ENCODE results near the gene NPLOC4. TPM values are rescaled to one million over a fixed set of nuclear protein-coding genes. Genes with fewer than 3 reads are reported as not detected.

The NPLOC4 gene
- total RNA-seq (101 and 103 TPM in 2 replicates), polyA plus RNA-seq (70.2 and 80.6 TPM in 2 replicates), polyA minus RNA-seq (72.4 and 116 TPM in 2 replicates)
- 38.0 TPM for total RNA-seq (2013)

- peaks cover 22% of the 10 kb centered on the region for H4K20me1 ChIP-seq (ENCODE audit: control insufficient read depth, insufficient read depth, low read length, poor library complexity, severe bottlenecking)
- CTCF ChIA-PET: no interaction called here
- WGBS (ENCODE audit: insufficient coverage): under 1% methylated on average over 73 of the region's 77 CpGs
- peak; percentile 94 for ATAC-seq (ENCODE audit: low read depth)
- intact Hi-C loops (cut with micrococcal nuclease): loop anchor here (1.0 kb wide), 1 partner anchor 30 kb away; the partner anchor contains the start of genes CCDC137 and OXLD1
- peaks cover 47% of the 10 kb centered on the region for H3K79me2 ChIP-seq (ENCODE audit: control insufficient read depth, insufficient read depth, low read length)
- POLR2A ChIA-PET: no interaction called here
- H3K27ac ChIP-seq (ENCODE audit: low read length in 2 of 2): peak within 1 kb of the TSS in 1 of 2 donors; percentile 81
- H3K9me3 ChIP-seq (ENCODE audit: control extremely low read depth in 1 of 3, control insufficient read depth in 2 of 3, insufficient read depth in 1 of 3, low read length in 2 of 3): no peaks in the 10 kb centered on the region
- peak within 1 kb of the TSS; percentile 95 for H3K4me3 Mint-ChIP-seq
- H3K9ac ChIP-seq (ENCODE audit: low read length): peak within 1 kb of the TSS; percentile 89
- TF ChIP-seq CTCF (IDR thresholded peaks at IDR 0.05): no peak
- TF ChIP-seq EZH2 (IDR thresholded peaks at IDR 0.05; ENCODE audit: borderline replicate concordance, insufficient read depth, low read depth, low read length, poor library complexity, severe bottlenecking): no peak
- peak; percentile 91 for DNase-seq
- H3K4me1 ChIP-seq (ENCODE audit: control insufficient read depth in 2 of 2, insufficient read depth in 2 of 2, low read length in 2 of 2): peaks cover 11 to 25% of the 10 kb centered on the region in 2 donors
- peak within 1 kb of the TSS; percentile 87 for H3K4me2 ChIP-seq (replicated peaks; ENCODE audit: low read depth, low read length, poor library complexity, severe bottlenecking)
- H3K27ac Mint-ChIP-seq: peak within 1 kb of the TSS; percentile 89
- peaks cover 21% of the 10 kb centered on the region for H3K4me1 Mint-ChIP-seq
- peak within 1 kb of the TSS; percentile 85 for H2AFZ ChIP-seq (ENCODE audit: insufficient read depth, low read depth, low read length, poor library complexity, severe bottlenecking)
- H3K9me3 Mint-ChIP-seq (ENCODE audit: insufficient read depth): no peaks in the 10 kb centered on the region
- peak within 1 kb of the TSS; percentile 45 to 88 (median 77) for H3K4me3 ChIP-seq (ENCODE audit: control extremely low read depth in 1 of 5, extremely low read depth in 1 of 5, insufficient read depth in 1 of 5, low read depth in 2 of 5, low read length in 4 of 5)
- no peaks in the 10 kb centered on the region for H3K27me3 Mint-ChIP-seq
- no peaks in the 10 kb centered on the region for H3K36me3 ChIP-seq (replicated peaks in 1 of 2; ENCODE audit: control extremely low read depth in 1 of 2, control insufficient read depth in 1 of 2, extremely low read depth in 1 of 2, insufficient read depth in 2 of 2, low read length in 1 of 2)
- H3K27me3 ChIP-seq (replicated peaks in 1 of 4; ENCODE audit: control extremely low read depth in 1 of 4, control insufficient read depth in 3 of 4, insufficient read depth in 4 of 4, low read length in 3 of 4): no peaks in the 10 kb centered on the region
Observed at GRCh38 chr17:81636505-81637288, at the start of gene NPLOC4, which contains the start of gene TSPAN10. Gene NPLOC4, minus strand, starts transcription at chr17:81637112. Its CDS starts 182 bp downstream, at chr17:81636930. Gene TSPAN10, plus strand, starts transcription at chr17:81637196. Its CDS starts 5,217 bp downstream, at chr17:81642413.

GRCh38 chr17:81686614-81687013 lies 49.7 kb upstream of the NPLOC4 start:
- intact Hi-C loops (cut with micrococcal nuclease): no loop called here
- H2AFZ ChIP-seq (ENCODE audit: insufficient read depth, low read depth, low read length, poor library complexity, severe bottlenecking): no peak overlapping the region
- H3K9me3 ChIP-seq (ENCODE audit: control extremely low read depth in 1 of 3, control insufficient read depth in 2 of 3, insufficient read depth in 1 of 3, low read length in 2 of 3): no peaks in the 10 kb centered on the region
- no peak overlapping the region for H3K4me2 ChIP-seq (replicated peaks; ENCODE audit: low read depth, low read length, poor library complexity, severe bottlenecking)
- POLR2A ChIA-PET: no interaction called here
- no peaks in the 10 kb centered on the region for H3K27me3 Mint-ChIP-seq
- WGBS (ENCODE audit: insufficient coverage): 97% methylated on average over 20 of the region's 20 CpGs
- peaks cover 22 to 25% of the 10 kb centered on the region in 2 donors for H3K4me1 ChIP-seq (ENCODE audit: control insufficient read depth in 2 of 2, insufficient read depth in 2 of 2, low read length in 2 of 2)
- H3K4me1 Mint-ChIP-seq: peaks cover 33% of the 10 kb centered on the region
- CTCF ChIA-PET: no interaction called here
- no peak overlapping the region for H3K27ac Mint-ChIP-seq
- H3K79me2 ChIP-seq (ENCODE audit: control insufficient read depth, insufficient read depth, low read length): peaks cover 92% of the 10 kb centered on the region
- no peak overlapping the region for H3K4me3 ChIP-seq (ENCODE audit: control extremely low read depth in 1 of 5, extremely low read depth in 1 of 5, insufficient read depth in 1 of 5, low read depth in 2 of 5, low read length in 4 of 5)
- no peak overlapping the region for H3K9ac ChIP-seq (ENCODE audit: low read length)
- TF ChIP-seq EZH2 (IDR thresholded peaks at IDR 0.05; ENCODE audit: borderline replicate concordance, insufficient read depth, low read depth, low read length, poor library complexity, severe bottlenecking) (no peak), CTCF (IDR thresholded peaks at IDR 0.05) (no peak)
- H3K9me3 Mint-ChIP-seq (ENCODE audit: insufficient read depth): no peaks in the 10 kb centered on the region
- H3K4me3 Mint-ChIP-seq: no peak overlapping the region
- H3K27me3 ChIP-seq (replicated peaks in 1 of 4; ENCODE audit: control extremely low read depth in 1 of 4, control insufficient read depth in 3 of 4, insufficient read depth in 4 of 4, low read length in 3 of 4): no peaks in the 10 kb centered on the region
- H4K20me1 ChIP-seq (ENCODE audit: control insufficient read depth, insufficient read depth, low read length, poor library complexity, severe bottlenecking): peaks cover 75% of the 10 kb centered on the region
- DNase-seq (no peak), ATAC-seq (ENCODE audit: low read depth) (no peak)
- H3K27ac ChIP-seq (ENCODE audit: low read length in 2 of 2): no peak overlapping the region
- H3K36me3 ChIP-seq (replicated peaks in 1 of 2; ENCODE audit: control extremely low read depth in 1 of 2, control insufficient read depth in 1 of 2, extremely low read depth in 1 of 2, insufficient read depth in 2 of 2, low read length in 1 of 2): peaks cover 0 to 52% of the 10 kb centered on the region in 2 experiments
